GM12892 (cell line): ENCODE data around the gene CGNL1.

Experiments used
- DNase-seq: peaks from one replicate; pipeline ENCODE4 v3.0.0; 2011; ENCODE audit not compliant: insufficient read length
- FAIRE-seq: peaks from 2 replicates; lab custom pipeline; 2011; peaks lifted over from hg19 to GRCh38; lab: Jason Lieb, UNC
- POLR2A ChIP-seq: IDR thresholded peaks from 2 replicates; pipeline ENCODE4 v1.6.1; 2011; ENCODE audit warnings: low read depth, low read length, control low read depth
- POLR2AphosphoS5 ChIP-seq: IDR thresholded peaks from 2 replicates; pipeline ENCODE4 v1.6.1; 2011; ENCODE audit warnings: low read depth, low read length, control low read depth
- TAF1 ChIP-seq: IDR thresholded peaks from 2 replicates; pipeline ENCODE4 v1.6.1; 2011; ENCODE audit warnings: low read depth, mild to moderate bottlenecking, control low read depth, low read length, borderline replicate concordance

The CGNL1 gene

DNA sequence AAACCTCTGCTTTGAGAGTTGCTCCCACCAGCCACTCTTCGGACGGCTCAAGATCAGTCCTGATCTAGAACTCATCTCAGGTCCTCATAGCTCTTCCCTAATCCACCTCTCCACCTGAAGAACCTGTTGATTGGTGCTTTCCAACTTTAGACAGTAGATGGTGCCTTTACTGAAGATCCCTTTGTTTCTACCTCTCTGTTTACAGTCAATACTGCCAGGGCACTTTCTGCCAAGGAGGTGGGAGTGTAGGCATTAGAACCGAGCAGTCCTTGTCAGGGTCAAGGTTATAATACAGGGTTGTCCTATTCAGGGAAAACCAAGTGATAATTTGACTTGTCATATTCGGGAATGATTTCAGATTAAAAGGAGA, 1.2 kb downstream of the CGNL1 start:
- no peak for FAIRE-seq
- TF ChIP-seq POLR2AphosphoS5, result no peak
- no peak for TF ChIP-seq POLR2A
- TF ChIP-seq TAF1, result no peak
- DNase-seq, result no peak

DNA sequence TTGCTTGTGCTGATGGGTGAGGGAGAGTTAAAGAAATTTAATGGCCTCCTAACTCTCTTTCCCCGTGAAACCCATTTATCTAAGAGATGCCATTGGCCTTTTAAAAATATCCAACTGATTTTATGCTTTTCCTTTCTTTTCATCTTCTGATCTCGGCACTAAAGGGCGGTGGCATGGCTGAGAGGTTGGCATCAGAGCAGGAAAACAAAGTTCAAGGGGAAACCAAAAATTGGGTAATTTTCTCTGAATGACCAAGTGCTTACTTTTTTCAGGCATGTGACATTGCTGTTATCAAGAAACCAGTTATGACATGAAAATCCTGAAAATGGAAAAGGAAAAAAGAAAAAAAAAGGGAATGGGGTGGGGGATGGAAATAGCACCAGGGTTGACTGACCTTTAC, 3.2 kb downstream of the CGNL1 start:
- TF ChIP-seq POLR2AphosphoS5 (no peak), POLR2A (no peak), TAF1 (no peak)
- DNase-seq, result no peak
- FAIRE-seq, result no peak

DNA sequence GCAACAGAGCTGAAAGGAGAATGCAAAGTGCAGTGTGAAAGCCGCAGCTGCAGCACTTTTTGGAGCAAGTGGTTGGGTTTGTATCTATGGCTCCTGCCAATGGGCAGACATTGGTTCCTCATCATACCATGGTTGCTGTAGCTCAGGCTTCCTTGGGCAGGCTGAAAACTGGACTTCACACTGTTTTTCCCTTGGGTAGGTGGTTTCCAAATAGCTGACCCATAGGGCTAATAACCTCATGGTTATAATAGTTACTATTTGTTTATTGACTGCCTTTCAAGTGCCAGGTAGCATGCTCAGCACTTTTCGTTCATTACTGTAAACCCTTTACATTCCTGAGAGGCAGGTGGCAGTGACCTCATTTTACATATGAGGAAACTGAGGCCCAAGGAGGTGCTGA, 4.5 kb downstream of the CGNL1 start:
- TF ChIP-seq POLR2A (no peak), TAF1 (no peak), POLR2AphosphoS5 (no peak)
- DNase-seq (no peak), FAIRE-seq (no peak)

DNA sequence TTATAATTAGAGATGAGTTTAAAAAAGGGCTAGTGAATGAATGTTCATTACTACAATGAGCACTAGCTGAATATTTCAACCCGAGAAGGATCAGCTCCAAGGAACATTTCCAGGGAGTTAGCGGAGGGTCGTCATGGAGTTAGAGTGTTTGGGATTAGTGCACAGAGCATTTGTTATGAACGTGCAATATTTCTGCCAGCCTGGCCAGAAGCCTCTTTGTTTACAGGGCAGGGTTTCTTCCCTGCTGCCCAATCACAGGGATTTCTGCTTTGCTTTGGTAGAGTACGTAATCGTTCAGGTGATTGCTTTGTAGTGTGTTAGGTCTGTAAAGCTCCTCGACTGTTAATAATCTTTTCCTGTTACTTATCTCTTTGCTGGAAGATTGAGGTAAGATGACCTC, 5.9 kb downstream of the CGNL1 start:
- FAIRE-seq (no peak), DNase-seq (no peak)
- no peak for TF ChIP-seq TAF1
- no peak for TF ChIP-seq POLR2AphosphoS5
- TF ChIP-seq POLR2A, result no peak

DNA sequence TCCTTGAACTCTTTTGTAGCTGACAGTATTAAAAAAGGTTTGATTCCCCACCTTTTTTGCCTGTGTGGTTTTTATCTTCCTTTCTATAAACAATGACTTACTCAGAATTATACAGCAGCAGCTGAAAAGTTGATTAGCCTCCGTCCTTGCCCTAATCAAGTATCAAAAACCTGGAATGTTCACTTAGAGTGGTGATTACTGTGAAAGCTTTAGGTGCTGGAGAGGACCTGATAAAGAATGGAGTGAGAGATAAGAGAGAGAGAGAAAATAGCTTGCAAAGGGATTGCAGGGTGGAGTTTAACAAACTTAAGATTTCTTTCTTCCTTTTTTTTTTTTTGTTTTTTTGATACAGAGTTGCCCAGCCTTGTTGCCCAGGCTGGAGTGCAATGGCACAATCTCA, 6.7 kb downstream of the CGNL1 start:
- TF ChIP-seq POLR2A (no peak), TAF1 (no peak), POLR2AphosphoS5 (no peak)
- DNase-seq (no peak), FAIRE-seq (no peak)

DNA sequence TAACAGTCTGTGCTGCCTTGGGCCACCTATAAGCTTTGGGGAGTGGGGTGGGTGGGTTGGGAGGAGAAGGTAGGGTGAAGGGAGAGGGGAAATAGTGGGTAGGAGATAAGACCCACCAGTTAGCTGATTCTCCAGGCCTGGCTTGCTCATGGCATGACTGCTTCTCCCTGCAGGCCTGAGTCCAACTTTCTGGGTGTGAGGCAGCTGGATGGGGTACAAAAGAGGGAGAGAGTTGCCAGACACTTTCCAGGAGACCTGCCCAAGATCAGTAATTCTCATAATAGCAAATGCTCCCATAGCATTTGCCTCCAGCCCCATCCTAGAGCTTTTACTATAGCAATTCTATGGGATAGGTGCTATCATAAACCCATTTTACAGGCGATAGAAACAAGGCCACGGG, 7.7 kb downstream of the CGNL1 start:
- no peak for FAIRE-seq
- no peak for TF ChIP-seq TAF1
- no peak for TF ChIP-seq POLR2A
- TF ChIP-seq POLR2AphosphoS5, result no peak
- no peak for DNase-seq

DNA sequence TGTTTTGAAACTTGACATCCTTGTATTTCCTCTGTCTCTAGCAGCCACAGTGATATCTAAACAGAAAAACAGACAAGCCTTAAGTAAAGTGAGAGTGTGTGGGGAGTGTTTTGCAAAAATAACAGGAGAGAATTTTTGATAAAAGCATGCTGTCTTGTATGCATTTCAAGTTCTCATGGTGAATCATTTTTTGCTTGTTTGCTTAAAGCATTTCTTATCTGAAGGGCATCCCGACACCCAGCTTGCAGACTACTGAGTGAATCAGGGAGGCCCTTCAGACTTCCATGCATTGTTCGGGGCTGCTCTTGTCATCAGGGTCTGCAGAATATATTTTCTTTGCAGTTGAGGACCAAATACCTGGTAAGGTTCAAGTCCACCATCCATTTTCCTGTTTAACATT, 8.5 kb downstream of the CGNL1 start:
- DNase-seq (no peak), FAIRE-seq (no peak)
- TF ChIP-seq POLR2AphosphoS5, result no peak

DNA sequence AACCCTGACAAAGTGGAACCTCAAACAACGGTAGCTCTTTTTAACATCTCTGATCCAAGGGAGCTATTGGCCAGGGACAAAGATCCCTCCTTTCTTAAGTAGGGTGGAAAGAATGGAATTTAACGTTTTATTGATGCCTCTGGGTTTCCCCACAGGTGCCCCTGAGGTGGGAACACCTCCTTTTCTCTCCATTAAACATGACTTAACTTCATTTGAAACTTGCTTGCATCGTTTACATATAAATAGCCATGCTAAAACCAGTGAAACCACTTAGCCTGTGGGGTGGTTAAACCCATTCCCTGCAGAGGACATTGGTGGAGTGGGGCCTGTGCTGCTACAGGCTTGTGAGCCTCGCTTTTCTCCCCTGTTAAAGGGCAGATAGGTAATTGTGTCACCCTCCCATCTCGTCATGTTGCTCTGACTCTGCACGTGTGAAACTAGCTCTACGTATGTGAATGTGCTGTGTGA, 9.7 kb downstream of the CGNL1 start:
- FAIRE-seq (no peak), DNase-seq (no peak)
- TF ChIP-seq POLR2A, result no peak
- no peak for TF ChIP-seq POLR2AphosphoS5
- TF ChIP-seq TAF1, result no peak

DNA sequence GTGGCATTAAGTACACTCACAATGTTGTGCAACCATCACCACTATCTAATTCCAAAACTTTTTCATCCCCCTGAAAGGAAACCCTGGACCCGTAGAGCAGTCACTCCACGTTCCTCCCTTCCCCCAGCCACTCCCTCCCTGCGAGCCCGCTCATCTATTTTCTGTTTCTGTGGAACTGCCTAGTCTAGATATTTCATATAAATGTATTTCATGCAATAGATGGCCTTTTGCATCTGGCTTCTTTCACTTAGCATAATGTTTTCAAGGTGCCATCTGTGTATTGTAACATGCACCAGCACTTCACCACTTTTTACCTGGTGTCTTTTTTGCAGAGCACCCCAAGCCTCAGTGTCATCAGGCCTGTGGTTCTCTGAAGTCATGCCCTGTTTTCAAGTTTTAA, 10.7 kb downstream of the CGNL1 start:
- TF ChIP-seq POLR2AphosphoS5, result no peak
- TF ChIP-seq TAF1, result no peak
- TF ChIP-seq POLR2A, result no peak
- FAIRE-seq (no peak), DNase-seq (no peak)

DNA sequence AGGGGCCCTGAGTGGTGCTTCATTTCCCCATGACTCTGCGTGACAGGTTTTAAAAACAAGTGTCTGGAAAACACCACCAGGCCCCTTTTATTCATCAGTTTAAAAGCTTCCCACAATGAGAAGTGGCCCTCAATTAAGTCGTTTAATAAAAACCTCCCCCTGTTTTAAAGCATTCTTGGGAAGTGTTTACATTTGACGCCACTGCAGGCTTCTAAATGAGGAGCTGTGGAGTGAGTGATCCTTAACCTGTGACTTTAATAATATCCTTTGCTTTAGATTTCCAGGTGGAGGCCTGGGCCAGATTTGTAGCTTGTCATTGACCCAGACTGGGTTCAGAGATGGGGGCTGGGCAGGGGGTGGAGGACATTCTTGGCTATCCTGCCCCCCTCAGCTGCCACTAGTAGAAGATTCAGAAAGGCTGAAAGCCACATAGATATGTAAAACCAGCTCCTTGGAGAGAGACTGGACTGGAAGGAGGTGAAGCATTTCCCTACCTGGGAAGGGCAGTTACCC, 11.3 kb downstream of the CGNL1 start:
- FAIRE-seq (no peak), DNase-seq (no peak)
- no peak for TF ChIP-seq TAF1
- no peak for TF ChIP-seq POLR2AphosphoS5
- TF ChIP-seq POLR2A, result no peak

DNA sequence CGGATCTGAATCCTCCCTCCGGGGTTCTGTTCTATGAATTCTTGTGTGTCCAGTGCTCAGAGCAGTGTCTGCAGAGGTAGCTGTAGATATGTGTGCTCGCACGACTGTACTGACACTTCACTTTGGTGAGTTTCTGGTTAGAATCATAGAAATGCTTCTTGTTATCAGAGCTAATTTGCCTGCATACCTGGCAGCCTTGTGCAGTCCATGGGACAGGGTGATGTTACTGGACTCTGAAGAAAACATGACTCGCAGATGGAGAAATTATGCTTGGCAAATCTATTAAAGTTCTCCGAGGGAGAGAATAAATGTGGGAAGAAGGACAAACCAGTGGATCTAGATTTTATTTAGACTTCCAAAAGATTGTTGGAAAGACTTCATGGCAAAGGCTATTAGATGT, 12.2 kb downstream of the CGNL1 start:
- DNase-seq (no peak), FAIRE-seq (no peak)
- no peak for TF ChIP-seq TAF1
- TF ChIP-seq POLR2AphosphoS5, result no peak
- no peak for TF ChIP-seq POLR2A

DNA sequence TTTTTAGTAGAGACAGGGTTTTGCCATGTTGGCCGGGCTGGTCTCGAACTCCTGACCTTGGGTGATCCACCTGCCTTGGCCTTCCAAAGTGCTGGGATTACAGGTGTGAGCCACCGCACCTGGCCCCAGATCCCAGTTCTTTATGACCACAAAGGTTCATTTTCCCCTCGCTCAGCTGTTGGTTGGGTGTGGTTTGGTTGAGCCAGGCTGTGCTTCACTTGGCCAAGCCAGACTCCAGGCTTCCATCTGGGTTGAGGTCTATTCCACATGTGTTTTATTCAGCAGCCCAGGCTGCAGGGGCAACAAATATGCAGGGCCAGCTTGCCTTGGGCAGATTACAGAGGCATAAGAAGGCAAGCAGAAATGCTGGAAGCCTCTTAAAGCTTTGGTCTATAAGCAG, 13.7 kb downstream of the CGNL1 start:
- DNase-seq, result no peak
- FAIRE-seq, result no peak
- TF ChIP-seq POLR2A, result no peak
- no peak for TF ChIP-seq POLR2AphosphoS5
- no peak for TF ChIP-seq TAF1

DNA sequence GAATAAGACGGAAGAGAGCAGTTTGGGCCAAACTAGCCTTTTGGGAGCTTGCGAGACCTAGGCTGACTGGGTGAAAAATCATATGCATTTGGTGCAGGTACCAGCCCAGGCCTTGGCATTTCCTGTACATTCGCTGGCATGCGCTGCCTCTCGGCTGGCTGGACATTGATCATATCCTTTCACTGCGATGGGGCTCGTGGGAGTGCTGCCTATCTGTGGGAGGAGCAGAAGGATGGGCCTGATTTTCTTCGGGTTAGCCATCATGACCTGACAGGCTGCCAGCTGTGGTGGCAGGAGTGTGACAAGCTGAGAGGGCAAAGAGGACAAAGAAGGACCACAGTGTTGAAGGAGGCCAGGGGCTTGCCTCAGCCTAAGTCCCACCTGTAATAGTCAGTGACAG, 14.3 kb downstream of the CGNL1 start:
- FAIRE-seq, result no peak
- TF ChIP-seq POLR2A, result no peak
- TF ChIP-seq TAF1, result no peak
- no peak for TF ChIP-seq POLR2AphosphoS5
- DNase-seq, result no peak
